CD4-positive, alpha-beta memory T cell (primary cell): ENCODE data around the gene MYCBPAP. TPM values are rescaled to one million over a fixed set of nuclear protein-coding genes. Genes with fewer than 3 reads are reported as not detected.

ENCODE experiments used
- CTCF ChIA-PET: fragments of 350-600 bp; sonication (Branson Sonifier 250); formaldehyde crosslinking; loops from one replicate; lab custom pipeline; 2021; ENCODE audit warnings: inconsistent platforms; ENCODE audit not compliant: partially characterized antibody; lab: Charles Lee
- POLR2A ChIA-PET: fragments of 350-600 bp; sonication (Branson Sonifier 250); formaldehyde crosslinking; loops from one replicate; lab custom pipeline; 2021; ENCODE audit not compliant: partially characterized antibody; lab: Charles Lee
- DNase-seq, 5 donors: peaks; one replicate each; pipeline versions ENCODE4 v3.0.0 to v3.0.0-alpha.2; 2020 to 2022; ENCODE audit warnings: mixed read lengths in 1 of 5
- H3K27ac ChIP-seq: one replicate; pipeline ENCODE4 v1.7.0; 2013; ENCODE audit warnings: low read depth, low read length
- H3K27me3 ChIP-seq: 2 replicates; pipeline ENCODE4 v1.7.0; 2013; ENCODE audit warnings: mild to moderate bottlenecking, low read length, moderate library complexity; ENCODE audit not compliant: insufficient read depth
- H3K36me3 ChIP-seq: 2 replicates; pipeline ENCODE4 v1.7.0; 2013; ENCODE audit warnings: mild to moderate bottlenecking, low read length, moderate library complexity; ENCODE audit not compliant: insufficient read depth
- H3K4me1 ChIP-seq: 2 replicates; pipeline ENCODE4 v1.7.0; 2013; ENCODE audit warnings: mild to moderate bottlenecking, low read length, moderate library complexity; ENCODE audit not compliant: insufficient read depth
- H3K4me3 ChIP-seq, 2 donors: one replicate each; pipeline ENCODE4 v1.7.0; 2013; ENCODE audit warnings: low read length in 2 of 2, mild to moderate bottlenecking in 1 of 2
- H3K9me3 ChIP-seq, 2 donors: one replicate each; pipeline ENCODE4 v1.7.0; 2013; ENCODE audit warnings: low read length in 2 of 2, control low read depth in 1 of 2; ENCODE audit not compliant: control insufficient read depth in 1 of 2
- H3K27ac Mint-ChIP-seq, 7 donors: one replicate each; pipeline ENCODE4 v1.8.0; 2020 to 2021; ENCODE audit warnings: mixed read lengths in 7 of 7, mild to moderate bottlenecking in 6 of 7, inconsistent platforms in 3 of 7, moderate library complexity in 3 of 7
- H3K27me3 Mint-ChIP-seq, 2 donors: one replicate each; pipeline ENCODE4 v1.8.0; 2020 to 2021; ENCODE audit warnings: mixed read lengths in 2 of 2
- H3K36me3 Mint-ChIP-seq, 2 donors: one replicate each; pipeline ENCODE4 v1.8.0; 2020 to 2021; ENCODE audit warnings: mixed read lengths in 2 of 2, inconsistent platforms in 1 of 2, mild to moderate bottlenecking in 1 of 2
- H3K4me1 Mint-ChIP-seq, 4 donors: one replicate each; pipeline ENCODE4 v1.8.0; 2020 to 2021; ENCODE audit warnings: mixed read lengths in 4 of 4, mild to moderate bottlenecking in 1 of 4
- H3K4me3 Mint-ChIP-seq, 8 donors: one replicate each; pipeline ENCODE4 v1.8.0; 2020 to 2021; ENCODE audit warnings: mixed read lengths in 8 of 8, mild to moderate bottlenecking in 7 of 8, moderate library complexity in 6 of 8, inconsistent platforms in 3 of 8
- H3K9me3 Mint-ChIP-seq, 8 donors: one replicate each; pipeline ENCODE4 v1.8.0; 2020 to 2021; ENCODE audit warnings: mixed read lengths in 8 of 8, mild to moderate bottlenecking in 5 of 8, inconsistent platforms in 3 of 8, moderate library complexity in 1 of 8
- intact Hi-C: fragments of 100-400 bp; cut with micrococcal nuclease; formaldehyde crosslinking; loops from one replicate; pipeline ENCODE4 v1.15.1; 2023
- polyA plus RNA-seq, 2 donors: library from polyadenylated mRNA; unstranded; fragments of 300-500 nt; fragmentation: Illumina TruSeq; gene quantifications; one replicate each; pipeline ENCODE4 v1.2.3, GENCODE V29; 2021
- total RNA-seq, 2 experiments: library from RNA; stranded (reverse); gene quantifications; one replicate each; pipeline ENCODE4 v1.2.3, GENCODE V29; 2021

Gene MYCBPAP
- total and polyA plus RNA-seq, 4 experiments from 2014 or later, result 0.24 to 6.8 (median 5.3) TPM; not detected in 1

DNA sequence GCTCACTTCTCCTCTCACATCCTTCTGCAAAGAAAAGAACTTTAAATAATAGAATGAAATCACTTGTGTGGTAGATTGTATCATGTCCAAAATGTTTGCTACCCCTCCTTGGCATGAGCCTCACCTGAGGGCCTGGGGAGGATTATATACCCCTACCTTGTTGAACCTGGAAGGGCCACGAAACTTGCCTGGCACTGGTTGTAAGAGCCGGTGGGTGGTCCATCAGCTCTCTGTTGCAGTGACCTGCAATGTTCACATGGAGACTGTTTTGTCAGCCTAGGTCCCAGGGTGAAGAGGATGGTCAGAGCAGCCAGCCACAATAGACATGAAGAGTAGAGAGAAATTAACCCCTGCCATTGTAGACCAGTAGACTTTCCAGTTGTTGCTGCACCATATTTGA, 19.4 kb upstream of the MYCBPAP start:
- Histone ChIP-seq H3K4me3 (no peak overlapping the region), H3K4me1 (no peaks in the 10 kb centered on the region), H3K27me3 (no peaks in the 10 kb centered on the region), H3K27ac (no peak overlapping the region), H3K9me3 (no peaks in the 10 kb centered on the region), H3K36me3 (peaks cover 20% of the 10 kb centered on the region)
- H3K27ac Mint-ChIP-seq, result no peak overlapping the region
- ChIA-PET POLR2A (no interaction called here), CTCF (no interaction called here)
- intact Hi-C loops, result no loop called here
- H3K4me3 Mint-ChIP-seq, result no peak overlapping the region
- H3K36me3 Mint-ChIP-seq, result peaks cover 4 to 22% of the 10 kb centered on the region in 2 donors
- DNase-seq, result no peak
- H3K27me3 Mint-ChIP-seq, result no peaks in the 10 kb centered on the region
- no peaks in the 10 kb centered on the region for H3K9me3 Mint-ChIP-seq
- no peaks in the 10 kb centered on the region for H3K4me1 Mint-ChIP-seq

GRCh38 chr17:50491505-50491904, 16.7 kb upstream of the MYCBPAP start:
- H3K9me3 Mint-ChIP-seq, result no peaks in the 10 kb centered on the region
- no peaks in the 10 kb centered on the region for H3K4me1 Mint-ChIP-seq
- no peak for DNase-seq
- no peak overlapping the region for H3K27ac Mint-ChIP-seq
- peaks cover 0 to 1% of the 10 kb centered on the region in 2 donors for H3K27me3 Mint-ChIP-seq
- Histone ChIP-seq H3K36me3 (no peaks in the 10 kb centered on the region), H3K9me3 (no peaks in the 10 kb centered on the region), H3K27me3 (no peaks in the 10 kb centered on the region), H3K4me1 (no peaks in the 10 kb centered on the region), H3K27ac (no peak overlapping the region), H3K4me3 (no peak overlapping the region)
- H3K4me3 Mint-ChIP-seq, result no peak overlapping the region
- intact Hi-C loops, result no loop called here
- POLR2A ChIA-PET, result no interaction called here
- CTCF ChIA-PET, result interaction anchor here (0.6 to 1.0 kb wide), 2 partner anchors 10 to 296 kb away, joined by 3 read pairs; no protein-coding TSS in a partner anchor
- H3K36me3 Mint-ChIP-seq, result peaks cover 0 to 2% of the 10 kb centered on the region in 2 donors

- no peaks in the 10 kb centered on the region for H3K36me3 ChIP-seq
- H3K4me3 Mint-ChIP-seq, result no peak overlapping the region
- no peak for DNase-seq
- no peak overlapping the region for H3K4me3 ChIP-seq
- intact Hi-C loops, result no loop called here
- H3K27ac Mint-ChIP-seq, result no peak overlapping the region
- ChIA-PET POLR2A (no interaction called here), CTCF (interaction anchor here (0.6 to 1.1 kb wide), 3 partner anchors 8 to 295 kb away, joined by 3 read pairs; no protein-coding TSS in a partner anchor)
- H3K9me3 Mint-ChIP-seq, result no peaks in the 10 kb centered on the region
- H3K4me1 Mint-ChIP-seq, result no peaks in the 10 kb centered on the region
- H3K27me3 Mint-ChIP-seq, result peaks cover 0 to 1% of the 10 kb centered on the region in 2 donors
- no peak overlapping the region for H3K27ac ChIP-seq
- H3K4me1 ChIP-seq, result no peaks in the 10 kb centered on the region
- no peaks in the 10 kb centered on the region for H3K9me3 ChIP-seq
- no peaks in the 10 kb centered on the region for H3K36me3 Mint-ChIP-seq
- H3K27me3 ChIP-seq, result no peaks in the 10 kb centered on the region
Measured at GRCh38 chr17:50492214-50492613, 16.0 kb upstream of the MYCBPAP start.

DNA sequence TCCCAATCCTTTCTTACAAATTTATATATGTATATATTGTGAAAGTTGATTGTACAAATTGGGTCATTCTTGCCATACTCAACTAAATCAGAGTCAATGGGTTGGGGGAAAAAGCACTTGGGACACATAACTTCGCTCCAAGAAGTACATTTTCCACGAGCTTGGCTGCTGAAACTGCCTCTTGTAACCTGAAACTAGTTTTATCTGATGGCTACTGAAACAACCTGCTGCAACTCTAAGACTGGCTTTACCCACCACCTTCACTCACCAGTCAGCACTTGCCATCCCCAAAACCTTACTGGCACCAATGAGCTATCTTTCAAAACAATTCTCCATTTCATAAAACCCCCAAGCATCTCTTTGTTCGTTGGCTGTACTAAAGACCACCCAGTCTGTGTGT, 14.5 kb upstream of the MYCBPAP start:
- Mint-ChIP-seq H3K27ac (peak overlapping the region in 1 of 7 donors; percentile 20), H3K9me3 (no peaks in the 10 kb centered on the region), H3K4me3 (no peak overlapping the region), H3K36me3 (no peaks in the 10 kb centered on the region), H3K4me1 (no peaks in the 10 kb centered on the region), H3K27me3 (peaks cover 0 to 1% of the 10 kb centered on the region in 2 donors)
- intact Hi-C loops, result no loop called here
- no peaks in the 10 kb centered on the region for H3K9me3 ChIP-seq
- DNase-seq, result no peak
- ChIA-PET POLR2A (no interaction called here), CTCF (interaction anchor here (1.1 kb wide), 1 partner anchor 12 kb away, joined by 3 read pairs; no protein-coding TSS in a partner anchor)
- no peaks in the 10 kb centered on the region for H3K4me1 ChIP-seq
- no peaks in the 10 kb centered on the region for H3K27me3 ChIP-seq
- no peak overlapping the region for H3K4me3 ChIP-seq
- no peaks in the 10 kb centered on the region for H3K36me3 ChIP-seq
- H3K27ac ChIP-seq, result no peak overlapping the region

DNA sequence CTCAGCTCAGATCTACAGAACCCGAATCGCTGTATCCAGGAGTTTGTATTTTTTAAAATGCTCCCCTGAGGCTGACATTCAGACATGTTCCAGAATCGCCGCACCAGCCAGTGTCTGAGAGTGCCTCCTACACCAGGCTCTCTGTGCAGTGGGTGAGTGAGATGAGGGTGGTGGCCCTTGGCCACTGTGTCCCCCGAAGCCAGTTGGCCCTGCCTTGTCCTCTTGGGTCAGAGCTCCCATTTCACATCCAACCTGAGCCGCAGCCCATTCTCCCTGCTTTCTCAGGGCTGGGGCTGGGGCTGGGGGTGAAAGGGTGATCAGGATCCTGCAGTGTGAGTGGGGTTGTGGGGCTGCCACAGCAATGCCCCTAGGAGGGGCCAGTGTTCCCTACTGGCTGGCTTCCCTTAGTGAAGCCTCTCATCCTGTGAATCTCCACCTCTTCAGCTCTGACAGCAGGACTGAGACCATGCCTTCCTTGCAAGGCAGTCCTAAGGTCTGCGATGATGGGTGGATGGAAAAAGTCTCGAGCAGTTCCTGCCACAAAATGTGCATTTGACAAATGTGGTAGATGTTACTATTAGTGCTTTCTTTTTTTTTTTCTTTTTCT, 12.9 kb upstream of the MYCBPAP start:
- Mint-ChIP-seq H3K4me3 (no peak overlapping the region), H3K27me3 (peaks cover 0 to 1% of the 10 kb centered on the region in 2 donors), H3K9me3 (no peaks in the 10 kb centered on the region), H3K36me3 (no peaks in the 10 kb centered on the region), H3K4me1 (no peaks in the 10 kb centered on the region), H3K27ac (no peak overlapping the region)
- intact Hi-C loops, result no loop called here
- ChIA-PET CTCF (interaction anchor here (1.4 kb wide), 1 partner anchor 9 kb away, joined by 3 read pairs; no protein-coding TSS in a partner anchor), POLR2A (no interaction called here)
- Histone ChIP-seq H3K27ac (no peak overlapping the region), H3K27me3 (no peaks in the 10 kb centered on the region), H3K4me3 (no peak overlapping the region), H3K9me3 (no peaks in the 10 kb centered on the region), H3K36me3 (no peaks in the 10 kb centered on the region), H3K4me1 (no peaks in the 10 kb centered on the region)
- DNase-seq, result no peak

DNA sequence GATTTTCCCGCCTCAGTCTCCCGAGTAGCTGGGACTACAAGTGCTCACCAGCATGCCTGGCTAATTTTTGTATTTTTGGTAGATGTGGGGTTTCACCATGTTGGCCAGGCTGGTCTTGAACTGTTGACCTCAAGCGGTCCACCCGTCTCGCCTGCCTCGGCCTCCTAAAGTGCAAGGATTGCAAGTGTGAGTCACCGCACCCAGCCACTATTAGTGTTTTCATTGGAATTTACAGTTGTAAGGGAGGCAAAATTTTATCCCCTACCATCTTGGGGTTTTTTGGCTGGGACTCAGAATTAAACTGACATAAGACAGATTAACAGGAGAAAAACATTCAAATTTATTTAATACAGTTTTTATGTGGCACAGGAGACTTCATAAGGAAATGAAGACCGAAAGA, 12.3 kb upstream of the MYCBPAP start:
- DNase-seq, result no peak
- ChIA-PET CTCF (interaction anchor here (1.4 kb wide), 1 partner anchor 10 kb away, joined by 3 read pairs; no protein-coding TSS in a partner anchor), POLR2A (no interaction called here)
- Mint-ChIP-seq H3K4me1 (no peaks in the 10 kb centered on the region), H3K36me3 (no peaks in the 10 kb centered on the region), H3K27me3 (peaks cover 0 to 1% of the 10 kb centered on the region in 2 donors), H3K27ac (no peak overlapping the region), H3K9me3 (no peaks in the 10 kb centered on the region), H3K4me3 (no peak overlapping the region)
- Histone ChIP-seq H3K27me3 (no peaks in the 10 kb centered on the region), H3K4me1 (no peaks in the 10 kb centered on the region), H3K27ac (no peak overlapping the region), H3K9me3 (no peaks in the 10 kb centered on the region), H3K36me3 (no peaks in the 10 kb centered on the region), H3K4me3 (no peak overlapping the region)
- intact Hi-C loops, result no loop called here

GRCh38 chr17:50498021-50498874, 10.0 kb upstream of the MYCBPAP start:
- no peaks in the 10 kb centered on the region for H3K9me3 Mint-ChIP-seq
- no peaks in the 10 kb centered on the region for H3K4me1 ChIP-seq
- no peak overlapping the region for H3K27ac Mint-ChIP-seq
- H3K36me3 ChIP-seq, result no peaks in the 10 kb centered on the region
- H3K27me3 ChIP-seq, result no peaks in the 10 kb centered on the region
- no peak for DNase-seq
- no peak overlapping the region for H3K4me3 Mint-ChIP-seq
- H3K4me3 ChIP-seq, result no peak overlapping the region
- intact Hi-C loops, result no loop called here
- H3K36me3 Mint-ChIP-seq, result no peaks in the 10 kb centered on the region
- H3K27ac ChIP-seq, result no peak overlapping the region
- POLR2A ChIA-PET, result no interaction called here
- H3K27me3 Mint-ChIP-seq, result peaks cover 0 to 1% of the 10 kb centered on the region in 2 donors
- CTCF ChIA-PET, result interaction anchor here (1.3 to 1.6 kb wide), 2 partner anchors 11 to 16 kb away, joined by 3 to 4 read pairs; no protein-coding TSS in a partner anchor
- H3K4me1 Mint-ChIP-seq, result no peaks in the 10 kb centered on the region
- no peaks in the 10 kb centered on the region for H3K9me3 ChIP-seq
